Esophagus squamous epithelium (tissue), 5 donors: ENCODE results near the gene TSKS. TPM values are rescaled to one million over a fixed set of nuclear protein-coding genes. Genes with fewer than 3 reads are reported as not detected.
A peak's percentile ranks its signal among the peaks of the same experiment; 100 is the strongest.
"Not testable (repeated sequence)": the region's sequence is repeated elsewhere in the genome, so short reads cannot be mapped to it uniquely, and the experiment has no call there.

Experiments used
- DNase-seq: peaks from one replicate; lab custom pipeline; 2025; lab: John Stamatoyannopoulos, UW
- H3K27ac ChIP-seq, 4 donors: fragments of 200-600 bp; sonication (generic); one replicate each; pipeline ENCODE4 v1.5.1; 2016 to 2019; ENCODE audit warnings: mild to moderate bottlenecking in 1 of 4
- H3K27me3 ChIP-seq, 4 donors: fragments of 200-600 bp; sonication (generic); 1 replicate in 3 of 4; 2 replicates in 1 of 4; pipeline versions ENCODE4 v1.5.1 to v1.6.0; 2017 to 2021; ENCODE audit warnings: antibody characterized with exemption in 1 of 4
- H3K36me3 ChIP-seq, 3 donors: fragments of 200-600 bp; sonication (generic); one replicate each; pipeline ENCODE4 v1.5.1; 2016 to 2019
- H3K4me1 ChIP-seq, 3 donors: fragments of 200-600 bp; sonication (generic); one replicate each; pipeline ENCODE4 v1.5.1; 2017 to 2019
- H3K4me3 ChIP-seq, 4 donors: fragments of 200-600 bp; sonication (generic); 1 replicate in 3 of 4; 2 replicates in 1 of 4; pipeline ENCODE4 v1.5.1; 2016 to 2019; ENCODE audit warnings: mild to moderate bottlenecking in 2 of 4, moderate library complexity in 1 of 4
- H3K9me3 ChIP-seq, 3 donors: fragments of 200-600 bp; sonication (generic); one replicate each; pipeline ENCODE4 v1.5.1; 2016 to 2019
- POLR2A ChIP-seq, 4 donors: fragments of 450-650 bp; IDR thresholded peaks; one replicate each; pipeline ENCODE4 v1.6.1; 2017; ENCODE audit warnings: antibody characterized with exemption in 4 of 4, mild to moderate bottlenecking in 4 of 4, moderate library complexity in 3 of 4
- WGBS, 2 donors: methylation state at CpG; one replicate each; pipeline ENCODE4 v1.1.5; 2018; 5-methylcytosine and 5-hydroxymethylcytosine counted together
- intact Hi-C: fragments of 100-400 bp; cut with DNase I; formaldehyde crosslinking; loops from one replicate; pipeline ENCODE4 v1.15.0; 2022
- total RNA-seq, 4 donors: library from RNA; depleted of rRNA; stranded (reverse); fragments of >200 nt; gene quantifications; one replicate each; pipeline ENCODE4 v1.1.0, GENCODE V29; 2016
- TF ChIP-seq, protein P1 (sequence below), 6 experiments: fragments of 450-650 bp in 4 of 6; fragments of 200-600 bp in 2 of 6; sonication (generic) in 2 of 6; IDR thresholded peaks; one replicate each; pipeline ENCODE4 v1.5.1; 2016 to 2019; ENCODE audit warnings: antibody characterized with exemption in 6 of 6, mild to moderate bottlenecking in 4 of 6, moderate library complexity in 4 of 6
- donor health status: DM: yes; HTN: yes; CAD: no.

The TSKS gene
- total RNA-seq, 4 donors from 2014 or later: not detected

GRCh38 chr19:49739933-49740332, 23.2 kb downstream of the TSKS start:
- Histone ChIP-seq H3K9me3 (no peaks in the 10 kb centered on the region), H3K27ac (no peak overlapping the region), H3K36me3 (no peaks in the 10 kb centered on the region), H3K4me1 (peaks cover 0 to 10% (median 3%) of the 10 kb centered on the region in 3 donors), H3K27me3 (no peaks in the 10 kb centered on the region), H3K4me3 (no peak overlapping the region)
- WGBS, 2 donors: 44 to 58% methylated on average over 5 to 8 of the region's 10 CpGs
- intact Hi-C loops: no loop called here
- TF ChIP-seq, protein P1, sequence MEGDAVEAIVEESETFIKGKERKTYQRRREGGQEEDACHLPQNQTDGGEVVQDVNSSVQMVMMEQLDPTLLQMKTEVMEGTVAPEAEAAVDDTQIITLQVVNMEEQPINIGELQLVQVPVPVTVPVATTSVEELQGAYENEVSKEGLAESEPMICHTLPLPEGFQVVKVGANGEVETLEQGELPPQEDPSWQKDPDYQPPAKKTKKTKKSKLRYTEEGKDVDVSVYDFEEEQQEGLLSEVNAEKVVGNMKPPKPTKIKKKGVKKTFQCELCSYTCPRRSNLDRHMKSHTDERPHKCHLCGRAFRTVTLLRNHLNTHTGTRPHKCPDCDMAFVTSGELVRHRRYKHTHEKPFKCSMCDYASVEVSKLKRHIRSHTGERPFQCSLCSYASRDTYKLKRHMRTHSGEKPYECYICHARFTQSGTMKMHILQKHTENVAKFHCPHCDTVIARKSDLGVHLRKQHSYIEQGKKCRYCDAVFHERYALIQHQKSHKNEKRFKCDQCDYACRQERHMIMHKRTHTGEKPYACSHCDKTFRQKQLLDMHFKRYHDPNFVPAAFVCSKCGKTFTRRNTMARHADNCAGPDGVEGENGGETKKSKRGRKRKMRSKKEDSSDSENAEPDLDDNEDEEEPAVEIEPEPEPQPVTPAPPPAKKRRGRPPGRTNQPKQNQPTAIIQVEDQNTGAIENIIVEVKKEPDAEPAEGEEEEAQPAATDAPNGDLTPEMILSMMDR (IDR thresholded peaks at IDR 0.05): no peak
- TF ChIP-seq POLR2A (IDR thresholded peaks at IDR 0.05): no peak
- no peak for DNase-seq

GRCh38 chr19:49739098-49739497, 24.0 kb downstream of the TSKS start:
- no peaks in the 10 kb centered on the region for H3K36me3 ChIP-seq
- DNase-seq: no peak
- H3K27ac ChIP-seq: no peak overlapping the region
- no peaks in the 10 kb centered on the region for H3K9me3 ChIP-seq
- intact Hi-C loops: no loop called here
- WGBS, 2 donors: 46% methylated on average over 1 of the region's 1 CpG; no CpG with 5 or more reads in 1 of the 2 donors
- no peaks in the 10 kb centered on the region for H3K27me3 ChIP-seq
- peaks cover 0 to 10% (median 3%) of the 10 kb centered on the region in 3 donors for H3K4me1 ChIP-seq
- no peak overlapping the region for H3K4me3 ChIP-seq
- no peak for TF ChIP-seq POLR2A (IDR thresholded peaks at IDR 0.05)
- TF ChIP-seq, protein P1 (IDR thresholded peaks at IDR 0.05): no peak

DNA sequence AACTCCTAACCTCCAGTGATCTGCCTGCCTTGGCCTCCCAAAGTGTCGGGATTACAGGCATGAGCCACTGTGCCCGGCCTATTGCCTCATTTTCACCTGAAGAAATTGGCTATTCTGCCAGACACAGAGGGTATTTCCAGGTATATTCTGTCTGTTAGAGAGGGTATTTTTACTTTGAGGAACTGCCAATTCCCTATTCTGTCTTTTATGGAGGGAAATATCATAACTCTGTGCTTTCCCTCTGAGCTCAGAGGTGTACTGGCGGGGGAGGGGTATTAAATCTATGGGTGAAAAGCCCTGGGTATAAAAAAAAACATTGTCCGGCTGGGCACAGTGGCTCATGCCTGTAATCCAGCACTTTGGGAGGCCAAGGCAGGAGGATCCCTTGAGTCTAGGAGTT, 24.8 kb downstream of the TSKS start:
- 44 to 59% methylated on average over 4 of the region's 4 CpGs for WGBS, 2 donors
- no peak overlapping the region for H3K27ac ChIP-seq

DNA sequence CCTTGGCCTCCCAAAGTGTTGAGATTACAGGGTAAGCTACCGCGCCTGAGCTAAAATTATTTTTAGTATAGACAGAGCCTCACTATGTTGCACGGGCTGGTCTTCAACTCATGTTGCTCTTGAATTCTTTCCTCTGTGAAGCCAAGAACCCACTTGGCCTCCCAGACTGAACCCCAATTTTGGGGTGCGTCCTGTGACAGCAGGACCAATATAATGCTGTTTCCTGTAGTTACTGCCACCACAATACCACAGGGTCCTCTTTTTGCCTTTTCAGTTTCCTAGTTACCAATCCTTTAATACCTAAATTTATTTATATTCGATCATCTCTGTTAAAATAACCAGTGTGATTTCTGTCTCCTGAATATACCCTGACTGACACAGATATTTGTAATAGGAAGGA, 32.9 kb downstream of the TSKS start:
- 63 to 69% methylated on average over 5 of the region's 5 CpGs for WGBS, 2 donors

More for the DNA sequence above, 24.8 kb downstream of the TSKS start:
- Histone ChIP-seq H3K36me3 (no peaks in the 10 kb centered on the region), H3K4me1 (peaks cover 0 to 10% (median 3%) of the 10 kb centered on the region in 3 donors), H3K4me3 (no peak overlapping the region), H3K27me3 (no peaks in the 10 kb centered on the region), H3K9me3 (no peaks in the 10 kb centered on the region)
- intact Hi-C loops: no loop called here
- no peak for DNase-seq
- TF ChIP-seq, protein P1 (IDR thresholded peaks at IDR 0.05): no peak
- no peak for TF ChIP-seq POLR2A (IDR thresholded peaks at IDR 0.05)

DNA sequence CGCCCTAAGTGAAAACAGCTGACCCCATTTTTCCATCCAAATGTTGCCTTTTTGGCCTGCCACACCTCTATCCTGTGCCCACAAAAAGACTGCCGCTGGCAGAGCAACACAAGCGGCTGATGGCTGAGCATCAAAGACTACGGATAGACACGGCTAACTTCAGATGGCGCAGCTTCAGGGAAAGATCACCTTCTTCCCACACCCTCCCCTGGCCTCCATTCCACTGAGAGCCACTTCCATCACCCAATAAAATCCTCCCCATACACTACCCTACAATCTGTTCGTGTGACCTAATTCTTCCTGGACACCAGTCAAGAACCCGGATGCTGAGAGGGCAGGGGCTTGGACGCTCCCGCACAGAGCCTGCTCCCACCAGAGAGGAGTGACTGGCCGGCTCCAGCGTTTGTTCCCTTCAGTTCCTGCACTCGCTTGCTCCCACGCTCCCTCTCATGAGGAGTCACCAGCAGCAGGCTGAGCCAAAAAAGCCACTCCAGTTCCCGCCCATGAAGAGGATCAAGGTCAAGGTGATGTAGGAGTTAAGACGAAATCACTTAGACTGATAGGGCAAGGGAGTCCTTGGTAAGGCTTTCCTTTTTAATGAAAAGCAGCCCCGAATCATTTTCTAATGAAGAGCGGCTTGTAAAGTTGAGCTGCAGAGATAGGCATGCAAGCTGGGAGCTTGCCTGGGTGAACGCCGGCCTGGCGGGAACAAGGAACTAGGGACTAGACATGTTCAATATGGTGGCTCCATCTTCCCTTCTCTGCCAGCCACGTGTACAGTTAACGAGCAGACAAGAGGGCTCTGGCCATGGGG, 35.7 kb downstream of the TSKS start:
- intact Hi-C loops: no loop called here
- H3K9me3 ChIP-seq: no peaks in the 10 kb centered on the region
- no peaks in the 10 kb centered on the region for H3K36me3 ChIP-seq
- no peak overlapping the region for H3K4me3 ChIP-seq
- H3K4me1 ChIP-seq: no peaks in the 10 kb centered on the region
- DNase-seq: no peak
- H3K27me3 ChIP-seq: no peaks in the 10 kb centered on the region
- peak overlapping the region in 1 of 4 donors; percentile 7 for H3K27ac ChIP-seq
- TF ChIP-seq POLR2A (IDR thresholded peaks at IDR 0.05): no peak
- TF ChIP-seq, protein P1 (IDR thresholded peaks at IDR 0.05): no peak
- 69 to 80% methylated on average over 12 to 23 of the region's 23 CpGs for WGBS, 2 donors

More for the DNA sequence above, 32.9 kb downstream of the TSKS start:
- no peak overlapping the region for H3K27ac ChIP-seq
- no peak overlapping the region for H3K4me3 ChIP-seq
- DNase-seq: no peak
- no peaks in the 10 kb centered on the region for H3K36me3 ChIP-seq
- no peaks in the 10 kb centered on the region for H3K9me3 ChIP-seq
- TF ChIP-seq, protein P1 (IDR thresholded peaks at IDR 0.05): no peak
- TF ChIP-seq POLR2A (IDR thresholded peaks at IDR 0.05): no peak
- no peaks in the 10 kb centered on the region for H3K27me3 ChIP-seq
- intact Hi-C loops: no loop called here
- no peaks in the 10 kb centered on the region for H3K4me1 ChIP-seq

GRCh38 chr19:49719420-49719819, 43.7 kb downstream of the TSKS start:
- not testable (repeated sequence) for DNase-seq

More at GRCh38 chr19:49719420-49719819, 43.7 kb downstream of the TSKS start:
- H3K27ac ChIP-seq, H3K4me3 ChIP-seq, H3K27me3 ChIP-seq, H3K9me3 ChIP-seq, intact Hi-C loops, H3K36me3 ChIP-seq: not testable (repeated sequence)
- WGBS, 2 donors: 53 to 73% methylated on average over 4 to 12 of the region's 22 CpGs
- H3K4me1 ChIP-seq: peaks cover 0 to 16% (median 0%) of the 10 kb centered on the region in 3 donors
